Trophoblast cell (in vitro differentiated cells and primary cell): ENCODE data around the gene POLN.

Experiments
- DNase-seq, 2 donors: peaks; one replicate each; pipeline ENCODE4 v3.0.0-alpha.2; 2016
- H2AFZ ChIP-seq: 2 replicates; pipeline ENCODE4 v1.6.1; 2013; ENCODE audit warnings: low read length, moderate library complexity, mild to moderate bottlenecking; ENCODE audit not compliant: insufficient read depth, poor library complexity
- H2AK5ac ChIP-seq: 2 replicates; pipeline ENCODE4 v1.6.1; 2013; ENCODE audit warnings: mild to moderate bottlenecking, low read length
- H2BK120ac ChIP-seq: 2 replicates; pipeline ENCODE4 v1.6.1; 2013; ENCODE audit warnings: low read length, mild to moderate bottlenecking, moderate library complexity; ENCODE audit not compliant: insufficient read depth, poor library complexity
- H2BK12ac ChIP-seq: 2 replicates; pipeline ENCODE4 v1.6.1; 2013; ENCODE audit warnings: mild to moderate bottlenecking, low read length, moderate library complexity
- H2BK5ac ChIP-seq: 2 replicates; pipeline ENCODE4 v1.6.1; 2013; ENCODE audit warnings: low read length, low read depth, moderate library complexity, mild to moderate bottlenecking; ENCODE audit not compliant: poor library complexity
- H3K14ac ChIP-seq: 2 replicates; pipeline ENCODE4 v1.6.1; 2013; ENCODE audit warnings: mild to moderate bottlenecking, low read length
- H3K18ac ChIP-seq: 2 replicates; pipeline ENCODE4 v1.6.1; 2013; ENCODE audit warnings: mild to moderate bottlenecking, low read length
- H3K23ac ChIP-seq: 2 replicates; pipeline ENCODE4 v1.6.1; 2013; ENCODE audit warnings: low read length
- H3K27ac ChIP-seq: 2 replicates; pipeline ENCODE4 v1.5.1; 2013; ENCODE audit warnings: low read depth, mild to moderate bottlenecking, inconsistent platforms, low read length, moderate library complexity
- H3K27me3 ChIP-seq: 2 replicates; pipeline ENCODE4 v1.6.1; 2013; ENCODE audit warnings: inconsistent platforms, mild to moderate bottlenecking, low read length, moderate library complexity; ENCODE audit not compliant: insufficient read depth
- H3K36me3 ChIP-seq, 2 experiments: 1 replicate in 1 of 2; 2 replicates in 1 of 2; pipeline ENCODE4 v1.6.1; 2013; ENCODE audit warnings: low read length in 2 of 2, mild to moderate bottlenecking in 2 of 2, moderate library complexity in 1 of 2; ENCODE audit not compliant: insufficient read depth in 2 of 2, control insufficient read depth in 1 of 2
- H3K4ac ChIP-seq: 2 replicates; pipeline ENCODE4 v1.6.1; 2013; ENCODE audit warnings: low read depth, mild to moderate bottlenecking, low read length, moderate library complexity
- H3K4me1 ChIP-seq, 2 experiments: 1 replicate in 1 of 2; 2 replicates in 1 of 2; pipeline ENCODE4 v1.6.1; 2013; ENCODE audit warnings: low read length in 2 of 2, mild to moderate bottlenecking in 2 of 2, moderate library complexity in 1 of 2; ENCODE audit not compliant: insufficient read depth in 2 of 2, control insufficient read depth in 1 of 2
- H3K4me2 ChIP-seq: 2 replicates; pipeline ENCODE4 v1.6.1; 2013; ENCODE audit warnings: inconsistent platforms, mild to moderate bottlenecking, low read length, moderate library complexity
- H3K4me3 ChIP-seq: 2 replicates; pipeline ENCODE4 v1.5.1; 2013; ENCODE audit warnings: mild to moderate bottlenecking, low read depth, low read length, inconsistent platforms
- H3K79me1 ChIP-seq: one replicate; pipeline ENCODE4 v1.6.1; 2013; ENCODE audit warnings: low read length
- H3K79me2 ChIP-seq: 2 replicates; pipeline ENCODE4 v1.6.1; 2013; ENCODE audit warnings: low read length, mild to moderate bottlenecking; ENCODE audit not compliant: control insufficient read depth, insufficient read depth, poor library complexity
- H3K9ac ChIP-seq: 2 replicates; pipeline ENCODE4 v1.6.1; 2013; ENCODE audit warnings: mild to moderate bottlenecking, low read length
- H3K9me3 ChIP-seq: 2 replicates; pipeline ENCODE4 v1.6.1; 2013; ENCODE audit warnings: low read depth, mild to moderate bottlenecking, control low read depth, inconsistent platforms, low read length; ENCODE audit not compliant: insufficient read depth
- H4K12ac ChIP-seq: 2 replicates; pipeline ENCODE4 v1.6.1; 2013; ENCODE audit warnings: low read depth, mild to moderate bottlenecking, low read length, moderate library complexity
- H4K8ac ChIP-seq: 2 replicates; pipeline ENCODE4 v1.6.1; 2013; ENCODE audit warnings: low read depth, mild to moderate bottlenecking, low read length, moderate library complexity
- H4K91ac ChIP-seq: one replicate; pipeline ENCODE4 v1.6.1; 2013; ENCODE audit warnings: low read depth, mild to moderate bottlenecking, low read length, moderate library complexity
- WGBS: extraction: QIAGEN DNeasy Blood & Tissue Kit; methylation state at CpG from one replicate; pipeline ENCODE4 v1.1.7; 2013; ENCODE audit warnings: missing lambda C conversion rate; ENCODE audit not compliant: insufficient read length, insufficient coverage; ENCODE audit errors: extremely low coverage; 5-methylcytosine and 5-hydroxymethylcytosine counted together

The POLN gene

GRCh38 chr4:2256781-2257191, 14.9 kb upstream of the POLN start:
- Histone ChIP-seq H2BK5ac (no peak overlapping the region), H3K27me3 (no peaks in the 10 kb centered on the region), H3K79me1 (peaks cover 5% of the 10 kb centered on the region), H2BK12ac (no peak overlapping the region), H4K91ac (no peak overlapping the region), H2AK5ac (no peak overlapping the region), H3K27ac (no peak overlapping the region), H3K4ac (no peak overlapping the region), H3K4me1 (peaks cover 5 to 9% of the 10 kb centered on the region in 2 experiments), H3K9ac (no peak overlapping the region), H3K79me2 (peaks cover 7% of the 10 kb centered on the region), H4K12ac (no peak overlapping the region), H3K23ac (no peak overlapping the region), H3K36me3 (peaks cover 61 to 70% of the 10 kb centered on the region in 2 experiments), H3K4me3 (no peak overlapping the region), H3K14ac (no peak overlapping the region), H3K18ac (no peak overlapping the region), H2AFZ (no peak overlapping the region), H4K8ac (no peak overlapping the region), H3K9me3 (peaks cover 2% of the 10 kb centered on the region), H2BK120ac (no peak overlapping the region), H3K4me2 (no peak overlapping the region)
- DNase-seq: no peak
- no CpG with 5 or more reads among the region's 12 CpGs for WGBS

GRCh38 chr4:2256156-2256731, 14.3 kb upstream of the POLN start:
- Histone ChIP-seq H3K14ac (no peak overlapping the region), H2AFZ (no peak overlapping the region), H3K23ac (no peak overlapping the region), H3K4me3 (no peak overlapping the region), H3K27me3 (no peaks in the 10 kb centered on the region), H4K8ac (no peak overlapping the region), H3K36me3 (peaks cover 66 to 72% of the 10 kb centered on the region in 2 experiments), H4K12ac (no peak overlapping the region), H2AK5ac (no peak overlapping the region), H4K91ac (no peak overlapping the region), H3K18ac (no peak overlapping the region), H2BK120ac (no peak overlapping the region), H2BK5ac (no peak overlapping the region), H3K4me1 (peaks cover 5 to 9% of the 10 kb centered on the region in 2 experiments), H3K4ac (no peak overlapping the region), H3K9me3 (peaks cover 2% of the 10 kb centered on the region), H3K79me1 (peaks cover 3% of the 10 kb centered on the region), H2BK12ac (no peak overlapping the region), H3K4me2 (no peak overlapping the region), H3K79me2 (peaks cover 5% of the 10 kb centered on the region), H3K9ac (no peak overlapping the region), H3K27ac (no peak overlapping the region)
- no peak for DNase-seq
- no CpG with 5 or more reads among the region's 8 CpGs for WGBS

- no peak overlapping the region for H3K9ac ChIP-seq
- H2AFZ ChIP-seq: no peak overlapping the region
- no peaks in the 10 kb centered on the region for H3K27me3 ChIP-seq
- no peak overlapping the region for H3K18ac ChIP-seq
- H3K4me1 ChIP-seq: peaks cover 3 to 7% of the 10 kb centered on the region in 2 experiments
- no peak overlapping the region for H4K12ac ChIP-seq
- no peak for DNase-seq
- H4K91ac ChIP-seq: no peak overlapping the region
- H3K4ac ChIP-seq: no peak overlapping the region
- H3K4me2 ChIP-seq: no peak overlapping the region
- H3K27ac ChIP-seq: no peak overlapping the region
- no CpG with 5 or more reads among the region's 18 CpGs for WGBS
- no peak overlapping the region for H2BK12ac ChIP-seq
- H3K9me3 ChIP-seq: peaks cover 2% of the 10 kb centered on the region
- H2AK5ac ChIP-seq: no peak overlapping the region
- H3K79me1 ChIP-seq: no peaks in the 10 kb centered on the region
- no peak overlapping the region for H3K14ac ChIP-seq
- H2BK120ac ChIP-seq: no peak overlapping the region
- peaks cover under 1% of the 10 kb centered on the region for H3K79me2 ChIP-seq
- H4K8ac ChIP-seq: no peak overlapping the region
- no peak overlapping the region for H3K4me3 ChIP-seq
- peaks cover 72 to 78% of the 10 kb centered on the region in 2 experiments for H3K36me3 ChIP-seq
- no peak overlapping the region for H3K23ac ChIP-seq
- no peak overlapping the region for H2BK5ac ChIP-seq
Observed at GRCh38 chr4:2255501-2256155, 13.7 kb upstream of the POLN start.

GRCh38 chr4:2254665-2255500, 13.0 kb upstream of the POLN start:
- Histone ChIP-seq H2BK5ac (no peak overlapping the region), H3K27me3 (no peaks in the 10 kb centered on the region), H3K14ac (no peak overlapping the region), H3K4me3 (no peak overlapping the region), H2BK120ac (no peak overlapping the region), H3K9me3 (peaks cover 2% of the 10 kb centered on the region), H3K4ac (no peak overlapping the region), H3K27ac (no peak overlapping the region), H3K79me1 (no peaks in the 10 kb centered on the region), H4K8ac (no peak overlapping the region), H3K23ac (no peak overlapping the region), H2AFZ (no peak overlapping the region), H3K36me3 (peaks cover 72 to 81% of the 10 kb centered on the region in 2 experiments), H3K9ac (no peak overlapping the region), H3K4me1 (no peaks in the 10 kb centered on the region), H2BK12ac (no peak overlapping the region), H4K91ac (no peak overlapping the region), H3K18ac (no peak overlapping the region), H3K4me2 (no peak overlapping the region), H4K12ac (no peak overlapping the region), H3K79me2 (no peaks in the 10 kb centered on the region), H2AK5ac (no peak overlapping the region)
- no CpG with 5 or more reads among the region's 32 CpGs for WGBS
- DNase-seq: no peak
